Raji (cell line): ENCODE measurements around the gene GLB1L3.

ENCODE experiments used
- POLR2A ChIP-seq: IDR thresholded peaks from 2 replicates; pipeline ENCODE4 v1.6.1; 2011; ENCODE audit warnings: low read depth, low read length, control low read depth; ENCODE audit not compliant: insufficient read depth

The GLB1L3 gene

GRCh38 chr11:134261626-134262488, 14.3 kb upstream of the GLB1L3 start:
- TF ChIP-seq POLR2A, result no peak

GRCh38 chr11:134264966-134265764, 11.0 kb upstream of the GLB1L3 start:
- no peak for TF ChIP-seq POLR2A

GRCh38 chr11:134266440-134266839, 9.7 kb upstream of the GLB1L3 start:
- TF ChIP-seq POLR2A, result no peak

- TF ChIP-seq POLR2A, result no peak
Observed at GRCh38 chr11:134266841-134267251, 9.3 kb upstream of the GLB1L3 start.

- no peak for TF ChIP-seq POLR2A
Observed at GRCh38 chr11:134267461-134267860, 8.7 kb upstream of the GLB1L3 start.

- no peak for TF ChIP-seq POLR2A
Observed at GRCh38 chr11:134267966-134268365, 8.2 kb upstream of the GLB1L3 start.

- TF ChIP-seq POLR2A, result no peak
Observed at GRCh38 chr11:134270250-134270714, 5.9 kb upstream of the GLB1L3 start.

- TF ChIP-seq POLR2A, result no peak
Observed at GRCh38 chr11:134271978-134272377, 4.2 kb upstream of the GLB1L3 start.

- no peak for TF ChIP-seq POLR2A
Observed at GRCh38 chr11:134272381-134273316, 3.5 kb upstream of the GLB1L3 start.

- TF ChIP-seq POLR2A, result no peak
Observed at GRCh38 chr11:134273317-134273712, 2.9 kb upstream of the GLB1L3 start.

- TF ChIP-seq POLR2A, result no peak
Observed at GRCh38 chr11:134275188-134275533, 1.0 kb upstream of the GLB1L3 start.

GRCh38 chr11:134276396-134277182, 410 bp downstream of the GLB1L3 start:
- TF ChIP-seq POLR2A, result no peak

GRCh38 chr11:134277183-134278001, 1.2 kb downstream of the GLB1L3 start:
- no peak for TF ChIP-seq POLR2A

- TF ChIP-seq POLR2A, result no peak
Observed at GRCh38 chr11:134278356-134278755, 2.2 kb downstream of the GLB1L3 start.
